DOHH2 (cell line): Measurements from ENCODE around the gene ARRB1.

Experiments used
- H3F3A ChIP-seq: fragments of 200-600 bp; sonication (generic), shearing (Covaris generic); 2 replicates; pipeline ENCODE4 v1.6.0; 2016; ENCODE audit warnings: antibody characterized with exemption, mild to moderate bottlenecking; ENCODE audit not compliant: control insufficient read depth, insufficient read depth
- H3K27ac ChIP-seq: fragments of 200-600 bp; sonication (generic); 2 replicates; pipeline ENCODE4 v1.5.1; 2014; ENCODE audit warnings: low read depth, mild to moderate bottlenecking, low read length, moderate library complexity
- H3K27me3 ChIP-seq: fragments of 200-600 bp; sonication (generic); 2 replicates; pipeline ENCODE4 v1.6.1; 2014; ENCODE audit warnings: mild to moderate bottlenecking, low read length, mixed read lengths; ENCODE audit not compliant: control insufficient read depth
- H3K36me3 ChIP-seq: fragments of 200-600 bp; sonication (generic); 2 replicates; pipeline ENCODE4 v1.6.1; 2014; ENCODE audit warnings: mild to moderate bottlenecking, low read length, moderate library complexity, mixed read lengths; ENCODE audit not compliant: control insufficient read depth
- H3K4me1 ChIP-seq: fragments of 200-600 bp; sonication (generic); 2 replicates; pipeline ENCODE4 v1.6.1; 2014; ENCODE audit warnings: mild to moderate bottlenecking, low read length, mixed read lengths; ENCODE audit not compliant: control insufficient read depth
- H3K4me2 ChIP-seq: fragments of 200-600 bp; sonication (generic); 2 replicates; pipeline ENCODE4 v1.6.0; 2014; ENCODE audit warnings: mild to moderate bottlenecking, low read length, moderate library complexity
- H3K4me3 ChIP-seq: fragments of 200-600 bp; sonication (generic); 2 replicates; pipeline ENCODE4 v1.5.1; 2014; ENCODE audit warnings: mild to moderate bottlenecking, low read length, mixed read lengths
- H3K79me2 ChIP-seq: fragments of 200-600 bp; sonication (generic); 2 replicates; pipeline ENCODE4 v1.6.1; 2014; ENCODE audit warnings: mild to moderate bottlenecking, low read length, mixed read lengths; ENCODE audit not compliant: control insufficient read depth
- H3K9me2 ChIP-seq: fragments of 200-600 bp; sonication (generic); replicated peaks from 2 replicates; pipeline ENCODE4 v1.6.1; 2014; ENCODE audit warnings: mild to moderate bottlenecking, low read length, mixed read lengths; ENCODE audit not compliant: control insufficient read depth
- H3K9me3 ChIP-seq: fragments of 200-600 bp; sonication (generic); 2 replicates; pipeline ENCODE4 v1.6.1; 2014; ENCODE audit warnings: antibody characterized with exemption, low read length, mixed read lengths; ENCODE audit not compliant: control insufficient read depth, insufficient read depth
- H4K20me1 ChIP-seq: fragments of 200-600 bp; sonication (generic); 2 replicates; pipeline ENCODE4 v1.6.0; 2014; ENCODE audit warnings: low read depth, mild to moderate bottlenecking, antibody characterized with exemption, low read length, moderate library complexity; ENCODE audit not compliant: control insufficient read depth, insufficient read depth
- CTCF ChIP-seq: fragments of 200-600 bp; sonication (generic); IDR thresholded peaks from one replicate; pipeline ENCODE4 v1.5.1; 2014; ENCODE audit warnings: antibody characterized with exemption, mild to moderate bottlenecking, low read depth, low read length; ENCODE audit not compliant: poor library complexity, severe bottlenecking
- EZH2phosphoT487 ChIP-seq: fragments of 200-600 bp; sonication (generic); IDR thresholded peaks from 2 replicates; pipeline ENCODE4 v1.6.1; 2017; ENCODE audit warnings: borderline replicate concordance, mild to moderate bottlenecking, antibody characterized with exemption, low read length, moderate library complexity, mixed read lengths

The ARRB1 gene

GRCh38 chr11:75262961-75263852, 88.3 kb downstream of the ARRB1 start:
- Histone ChIP-seq H3K79me2 (no peaks in the 10 kb centered on the region), H3K27me3 (peaks cover 12% of the 10 kb centered on the region; the same call in 1 of the 2 replicates), H3K9me2 (no peaks in the 10 kb centered on the region), H3K4me1 (no peaks in the 10 kb centered on the region), H4K20me1 (no peaks in the 10 kb centered on the region), H3K4me2 (no peak overlapping the region), H3K27ac (no peak overlapping the region), H3F3A (no peaks in the 10 kb centered on the region), H3K36me3 (no peaks in the 10 kb centered on the region), H3K9me3 (no peaks in the 10 kb centered on the region), H3K4me3 (no peak overlapping the region)
- TF ChIP-seq CTCF = no peak
- TF ChIP-seq EZH2phosphoT487 = no peak

- no peak for TF ChIP-seq CTCF
- TF ChIP-seq EZH2phosphoT487 = no peak
- H3F3A ChIP-seq = no peaks in the 10 kb centered on the region
- no peak overlapping the region for H3K27ac ChIP-seq
- H4K20me1 ChIP-seq = no peaks in the 10 kb centered on the region
- H3K79me2 ChIP-seq = no peaks in the 10 kb centered on the region
- H3K36me3 ChIP-seq = no peaks in the 10 kb centered on the region
- no peaks in the 10 kb centered on the region for H3K9me2 ChIP-seq
- no peak overlapping the region for H3K4me2 ChIP-seq
- no peak overlapping the region for H3K4me3 ChIP-seq
- H3K4me1 ChIP-seq = no peaks in the 10 kb centered on the region
- H3K9me3 ChIP-seq = no peaks in the 10 kb centered on the region
- peaks cover 12% of the 10 kb centered on the region; the same call in 1 of the 2 replicates for H3K27me3 ChIP-seq
Observed at GRCh38 chr11:75262436-75262835, 89.0 kb downstream of the ARRB1 start.

- Histone ChIP-seq H3K27me3 (peaks cover 12% of the 10 kb centered on the region; the same call in 1 of the 2 replicates), H3K9me2 (no peaks in the 10 kb centered on the region), H3K4me1 (no peaks in the 10 kb centered on the region), H3K4me2 (no peak overlapping the region), H3K79me2 (no peaks in the 10 kb centered on the region), H3K36me3 (no peaks in the 10 kb centered on the region), H3K9me3 (no peaks in the 10 kb centered on the region), H3F3A (no peaks in the 10 kb centered on the region), H3K4me3 (no peak overlapping the region), H4K20me1 (no peaks in the 10 kb centered on the region), H3K27ac (no peak overlapping the region)
- TF ChIP-seq CTCF (no peak), EZH2phosphoT487 (no peak)
Observed at GRCh38 chr11:75261902-75262361, 89.5 kb downstream of the ARRB1 start.
